Endodermal cell (in vitro differentiated cells): Measurements from ENCODE around the gene POC1B. TPM values are rescaled to one million over a fixed set of nuclear protein-coding genes. Genes with fewer than 3 reads are reported as not detected.

ENCODE experiments used
- DNase-seq: peaks from one replicate; pipeline ENCODE4 v3.0.0-alpha.2; 2017
- H3K27ac ChIP-seq: 2 replicates; pipeline ENCODE4 v1.5.1; 2013; ENCODE audit warnings: mild to moderate bottlenecking, low read depth, low read length, moderate library complexity
- H3K27me3 ChIP-seq: 2 replicates; pipeline ENCODE4 v1.6.1; 2013; ENCODE audit warnings: mild to moderate bottlenecking, low read length, moderate library complexity; ENCODE audit not compliant: insufficient read depth, control insufficient read depth, poor library complexity, severe bottlenecking
- H3K36me3 ChIP-seq: 2 replicates; pipeline ENCODE4 v1.7.0; 2013; ENCODE audit warnings: mild to moderate bottlenecking, low read length, moderate library complexity; ENCODE audit not compliant: control insufficient read depth, insufficient read depth
- H3K4me1 ChIP-seq: one replicate; pipeline ENCODE4 v1.7.0; 2013; ENCODE audit warnings: low read length; ENCODE audit not compliant: control insufficient read depth, insufficient read depth
- H3K4me3 ChIP-seq: 2 replicates; pipeline ENCODE4 v1.5.1; 2013; ENCODE audit warnings: mild to moderate bottlenecking, low read length, moderate library complexity
- H3K9ac ChIP-seq: 2 replicates; pipeline ENCODE4 v1.6.1; 2013; ENCODE audit warnings: mild to moderate bottlenecking, low read length, moderate library complexity; ENCODE audit not compliant: poor library complexity, severe bottlenecking; ENCODE audit errors: extremely low read depth
- H3K9me3 ChIP-seq: 2 replicates; pipeline ENCODE4 v1.6.1; 2013; ENCODE audit warnings: mild to moderate bottlenecking, low read length, moderate library complexity; ENCODE audit not compliant: control insufficient read depth
- H3K27ac Mint-ChIP-seq: 2 replicates; pipeline ENCODE4 v1.8.0; 2020; ENCODE audit warnings: mixed read lengths
- H3K27me3 Mint-ChIP-seq: 2 replicates; pipeline ENCODE4 v1.8.0; 2021; ENCODE audit warnings: mild to moderate bottlenecking, mixed read lengths; ENCODE audit not compliant: insufficient read depth
- H3K36me3 Mint-ChIP-seq: 2 replicates; pipeline ENCODE4 v1.8.0; 2020; ENCODE audit warnings: low read depth, mixed read lengths
- H3K4me1 Mint-ChIP-seq: 2 replicates; pipeline ENCODE4 v1.8.0; 2020; ENCODE audit warnings: mixed read lengths
- H3K4me3 Mint-ChIP-seq: 2 replicates; pipeline ENCODE4 v1.8.0; 2020; ENCODE audit warnings: mild to moderate bottlenecking, moderate library complexity, mixed read lengths
- H3K9me3 Mint-ChIP-seq: 2 replicates; pipeline ENCODE4 v1.8.0; 2020; ENCODE audit warnings: mild to moderate bottlenecking, mixed read lengths
- WGBS, 2 experiments: methylation state at CpG; one replicate each; pipeline versions ENCODE4 v1.1.5 to v1.1.7; 2013; ENCODE audit warnings: missing lambda C conversion rate in 2 of 2, mixed read lengths in 1 of 2; ENCODE audit not compliant: insufficient coverage in 1 of 2, insufficient read length in 1 of 2; 5-methylcytosine and 5-hydroxymethylcytosine counted together
- total RNA-seq, 2 donors: library from RNA; stranded (reverse); fragmentation: NEBNext Ultra II Directional in 1 of 2; extraction: Animal tissue kit (Norgen Biotek cat#: 25700) in 1 of 2; gene quantifications; 2 replicates in 1 of 2; 3 replicates in 1 of 2; pipeline ENCODE4 v1.2.1, GENCODE V29; 2021
- TF ChIP-seq, protein P1 (sequence below): fragments of 200-600 bp; sonication (generic); conservative IDR thresholded peaks from 2 replicates; pipeline ENCODE4 v1.5.0; 2021; ENCODE audit warnings: antibody characterized with exemption, mild to moderate bottlenecking

Gene POC1B
- total RNA-seq, 2 donors from 2014 or later: 22.3 to 36.1 TPM

DNA sequence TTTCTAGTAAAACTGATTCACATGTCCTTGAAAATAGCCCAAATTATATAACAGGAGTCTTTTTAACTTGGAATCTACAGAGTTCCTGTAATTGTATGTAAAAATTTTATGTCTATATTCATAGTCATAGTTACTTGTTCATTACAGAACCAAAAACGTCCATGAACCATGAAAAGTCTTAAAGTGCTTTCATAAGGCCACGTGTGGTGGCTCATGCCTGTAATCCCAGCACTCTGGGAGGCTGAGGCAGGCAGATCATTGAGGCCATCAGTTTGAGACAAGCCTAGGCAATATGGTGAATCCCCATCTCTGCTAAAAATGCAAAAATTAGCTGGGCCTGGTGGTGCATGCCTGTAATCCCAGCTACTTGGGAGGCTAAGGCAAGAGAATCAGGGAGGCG is 49.6 kb downstream of the POC1B start:
- WGBS, 2 experiments: 86 to 87% methylated on average over 3 of the region's 3 CpGs
- no peaks in the 10 kb centered on the region for H3K4me1 ChIP-seq
- no peak overlapping the region for H3K9ac ChIP-seq
- DNase-seq: no peak
- H3K36me3 Mint-ChIP-seq: peaks cover 2% of the 10 kb centered on the region
- no peak overlapping the region for H3K27ac ChIP-seq
- no peaks in the 10 kb centered on the region for H3K9me3 Mint-ChIP-seq
- TF ChIP-seq, protein P1, sequence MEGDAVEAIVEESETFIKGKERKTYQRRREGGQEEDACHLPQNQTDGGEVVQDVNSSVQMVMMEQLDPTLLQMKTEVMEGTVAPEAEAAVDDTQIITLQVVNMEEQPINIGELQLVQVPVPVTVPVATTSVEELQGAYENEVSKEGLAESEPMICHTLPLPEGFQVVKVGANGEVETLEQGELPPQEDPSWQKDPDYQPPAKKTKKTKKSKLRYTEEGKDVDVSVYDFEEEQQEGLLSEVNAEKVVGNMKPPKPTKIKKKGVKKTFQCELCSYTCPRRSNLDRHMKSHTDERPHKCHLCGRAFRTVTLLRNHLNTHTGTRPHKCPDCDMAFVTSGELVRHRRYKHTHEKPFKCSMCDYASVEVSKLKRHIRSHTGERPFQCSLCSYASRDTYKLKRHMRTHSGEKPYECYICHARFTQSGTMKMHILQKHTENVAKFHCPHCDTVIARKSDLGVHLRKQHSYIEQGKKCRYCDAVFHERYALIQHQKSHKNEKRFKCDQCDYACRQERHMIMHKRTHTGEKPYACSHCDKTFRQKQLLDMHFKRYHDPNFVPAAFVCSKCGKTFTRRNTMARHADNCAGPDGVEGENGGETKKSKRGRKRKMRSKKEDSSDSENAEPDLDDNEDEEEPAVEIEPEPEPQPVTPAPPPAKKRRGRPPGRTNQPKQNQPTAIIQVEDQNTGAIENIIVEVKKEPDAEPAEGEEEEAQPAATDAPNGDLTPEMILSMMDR: no peak
- H3K4me1 Mint-ChIP-seq: no peaks in the 10 kb centered on the region
- no peaks in the 10 kb centered on the region for H3K9me3 ChIP-seq
- no peaks in the 10 kb centered on the region for H3K36me3 ChIP-seq
- H3K4me3 Mint-ChIP-seq: no peak overlapping the region
- H3K27me3 Mint-ChIP-seq: no peaks in the 10 kb centered on the region
- no peaks in the 10 kb centered on the region for H3K27me3 ChIP-seq
- H3K4me3 ChIP-seq: no peak overlapping the region
- no peak overlapping the region for H3K27ac Mint-ChIP-seq

DNA sequence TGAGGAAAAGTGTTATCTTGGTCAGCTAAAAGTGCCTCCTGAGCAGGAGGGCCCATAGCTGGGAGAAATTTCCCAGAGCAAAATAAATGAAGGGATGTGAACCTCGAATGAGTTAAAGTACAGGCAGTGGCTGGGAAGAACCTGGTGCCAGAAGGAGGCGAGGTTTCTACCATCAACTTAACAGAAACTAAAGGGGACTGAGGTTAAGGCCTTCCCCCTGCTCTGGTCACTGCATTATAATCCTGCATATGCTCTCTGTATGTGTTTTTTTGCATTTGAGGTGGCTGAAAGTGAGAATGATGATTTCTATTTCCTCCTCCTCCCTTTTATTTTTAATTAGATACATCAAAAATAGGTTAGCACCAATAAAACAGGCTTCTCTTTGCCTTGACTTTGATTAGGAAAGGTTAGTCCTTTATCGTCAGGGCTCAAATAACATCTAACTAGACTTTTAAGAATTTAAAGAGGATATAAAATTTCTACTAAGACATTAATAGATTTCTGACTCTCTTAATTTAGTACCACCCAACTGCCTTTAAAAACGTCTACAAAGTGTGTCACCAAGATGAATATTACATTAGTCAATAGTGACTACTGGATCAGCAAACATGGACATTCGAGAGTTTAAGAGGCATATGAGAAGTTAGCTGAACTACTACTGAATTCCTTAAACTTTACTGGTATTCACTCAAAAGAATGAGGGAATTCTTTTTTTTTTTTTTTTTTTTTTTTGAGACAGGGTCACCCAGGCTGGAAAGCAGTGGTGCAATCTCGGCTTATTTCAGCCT is 50.5 kb downstream of the POC1B start:
- no peak overlapping the region for H3K27ac ChIP-seq
- TF ChIP-seq, protein P1: no peak
- H3K9ac ChIP-seq: no peak overlapping the region
- Mint-ChIP-seq H3K4me1 (no peaks in the 10 kb centered on the region), H3K36me3 (no peaks in the 10 kb centered on the region), H3K9me3 (no peaks in the 10 kb centered on the region), H3K27ac (no peak overlapping the region), H3K27me3 (no peaks in the 10 kb centered on the region), H3K4me3 (no peak overlapping the region)
- H3K36me3 ChIP-seq: no peaks in the 10 kb centered on the region
- DNase-seq: no peak
- no peaks in the 10 kb centered on the region for H3K27me3 ChIP-seq
- H3K4me3 ChIP-seq: no peak overlapping the region
- WGBS, 2 experiments: 93 to 96% methylated on average over 5 to 6 of the region's 6 CpGs
- H3K9me3 ChIP-seq: no peaks in the 10 kb centered on the region
- H3K4me1 ChIP-seq: no peaks in the 10 kb centered on the region

DNA sequence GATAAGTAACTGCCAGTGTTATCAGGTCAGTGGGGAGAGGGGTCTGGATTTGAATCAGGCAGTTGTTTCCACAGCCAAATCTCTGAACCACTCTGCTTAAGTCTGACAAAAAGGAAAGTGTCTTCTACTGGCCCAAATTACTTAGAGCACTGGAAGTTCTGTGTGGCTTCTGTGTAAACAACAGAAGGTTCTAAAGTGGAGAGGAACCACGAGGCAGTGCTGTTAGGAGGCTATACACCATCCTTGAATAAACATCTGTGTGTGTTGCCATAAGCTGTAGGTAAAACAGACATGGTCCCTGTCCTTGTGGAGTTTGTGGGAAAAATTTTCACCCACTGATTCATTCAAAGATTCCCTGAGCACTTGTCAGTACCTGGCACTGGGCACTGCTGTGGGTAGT is 51.2 kb downstream of the POC1B start:
- no peaks in the 10 kb centered on the region for H3K36me3 ChIP-seq
- Mint-ChIP-seq H3K9me3 (no peaks in the 10 kb centered on the region), H3K4me1 (no peaks in the 10 kb centered on the region), H3K4me3 (no peak overlapping the region), H3K36me3 (no peaks in the 10 kb centered on the region), H3K27me3 (no peaks in the 10 kb centered on the region), H3K27ac (no peak overlapping the region)
- WGBS, 2 experiments: 88 to 100% methylated on average over 1 of the region's 1 CpG
- no peaks in the 10 kb centered on the region for H3K9me3 ChIP-seq
- no peak overlapping the region for H3K9ac ChIP-seq
- no peaks in the 10 kb centered on the region for H3K4me1 ChIP-seq
- no peaks in the 10 kb centered on the region for H3K27me3 ChIP-seq
- TF ChIP-seq, protein P1: no peak
- no peak overlapping the region for H3K27ac ChIP-seq
- no peak overlapping the region for H3K4me3 ChIP-seq
- no peak for DNase-seq
